ENCODE measurements around the gene LRP2.
"Not testable (repeated sequence)": the region's sequence is repeated elsewhere in the genome, so short reads cannot be mapped to it uniquely, and the experiment has no call there.

LRP2 gene

DNA sequence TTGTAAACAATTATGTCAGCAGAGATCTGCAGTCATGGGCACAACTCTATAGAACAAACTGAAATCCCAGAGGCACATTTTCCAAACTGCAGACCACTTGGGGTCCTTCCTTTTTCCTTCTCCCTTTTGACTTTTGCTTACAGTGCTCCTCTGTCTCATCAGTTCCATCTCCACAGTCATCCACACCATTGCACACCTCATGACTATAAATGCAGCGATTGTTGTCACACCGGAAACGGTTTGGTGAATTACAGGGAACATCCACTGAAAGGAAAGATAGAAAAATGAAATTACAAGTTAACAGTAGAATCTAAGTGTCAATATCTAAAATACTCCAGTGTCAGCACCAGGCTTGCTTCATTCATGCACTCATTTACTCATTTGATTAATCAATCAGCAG is 196.5 kb downstream of the LRP2 start:
- DNase-seq, result no peak

DNA sequence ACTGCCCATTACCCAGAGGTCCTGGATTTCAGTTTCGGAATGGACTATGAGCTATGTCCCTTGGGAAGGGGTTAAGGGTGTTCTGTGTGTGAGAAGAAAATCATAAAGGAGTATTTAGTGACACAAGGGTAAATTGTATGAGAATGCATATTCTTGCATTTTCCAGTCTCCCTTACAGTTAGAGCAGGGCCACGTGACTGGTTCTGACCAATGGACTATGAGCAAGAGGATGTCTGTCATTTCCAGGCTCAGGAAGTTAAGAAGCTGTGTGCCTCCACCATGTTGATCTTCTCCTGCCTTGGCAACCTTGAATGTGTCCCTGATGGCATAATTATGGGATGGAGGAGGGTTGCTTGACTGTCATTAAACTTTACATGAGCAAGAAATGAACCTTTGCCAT is 198.0 kb downstream of the LRP2 start:
- no peak for DNase-seq

DNA sequence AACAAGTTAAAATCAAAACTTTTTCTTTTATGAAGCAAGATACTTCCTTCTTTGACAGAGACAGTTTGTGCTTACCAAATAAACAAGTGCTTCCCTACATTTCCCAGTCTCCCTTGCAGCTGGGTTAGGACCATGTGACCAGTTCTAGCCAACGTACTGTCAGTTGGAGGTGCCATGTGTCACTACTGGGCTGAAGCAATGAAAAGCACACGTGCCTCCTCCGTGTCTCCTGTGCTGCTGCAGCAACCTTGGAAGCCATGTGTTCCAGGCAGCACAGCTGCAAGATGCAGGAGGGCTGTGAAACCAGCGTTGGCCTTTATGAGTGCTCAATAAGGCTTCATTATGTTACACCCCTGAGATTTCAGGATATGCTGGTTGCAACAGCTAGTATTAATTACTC is 199.7 kb downstream of the LRP2 start:
- DNase-seq, result no peak

DNA sequence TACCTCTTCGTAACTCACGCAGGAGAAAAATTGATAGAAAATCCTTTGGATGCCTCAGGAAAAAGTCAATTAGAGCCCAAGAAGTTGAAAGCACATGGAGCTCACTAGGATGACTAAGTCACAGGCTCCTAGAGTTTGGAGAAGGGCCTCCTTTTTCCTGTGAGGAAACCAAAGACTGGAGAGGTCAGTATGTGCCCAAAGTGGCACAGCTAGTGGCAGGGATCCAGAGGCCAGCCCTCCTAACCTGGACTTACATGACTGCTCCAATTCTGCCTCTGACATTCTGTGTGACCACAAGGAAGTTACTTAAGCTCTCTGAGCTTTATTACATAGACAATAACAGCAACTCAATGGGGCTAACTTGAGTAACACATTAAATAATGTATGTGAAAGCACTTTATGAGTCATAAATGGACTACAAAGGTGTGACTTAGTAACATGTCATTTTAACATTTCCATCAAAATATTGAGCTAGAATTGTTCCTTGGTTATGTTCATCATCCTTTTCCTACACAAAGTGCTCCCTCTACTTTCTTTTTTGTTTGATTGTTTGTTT is 201.3 kb downstream of the LRP2 start:
- no peak for DNase-seq

DNA sequence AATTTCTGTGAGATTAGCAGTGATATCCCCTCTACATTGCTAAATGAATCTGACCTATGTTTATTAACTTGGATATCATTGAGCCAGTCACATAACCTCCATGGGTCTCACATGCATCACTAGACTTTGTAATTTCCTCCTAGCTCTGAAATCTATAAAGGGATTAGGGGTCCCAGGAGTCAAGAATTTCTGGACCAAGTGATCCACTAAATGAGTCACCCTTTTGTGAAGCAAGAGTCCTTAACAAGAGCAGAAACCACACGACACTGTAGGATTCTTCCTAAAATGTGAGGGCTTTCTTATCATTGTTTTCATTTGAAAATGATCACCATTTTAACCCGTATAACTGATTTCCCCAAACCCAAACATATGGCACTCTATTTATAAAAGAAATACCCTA is 202.6 kb downstream of the LRP2 start:
- no peak for DNase-seq

DNA sequence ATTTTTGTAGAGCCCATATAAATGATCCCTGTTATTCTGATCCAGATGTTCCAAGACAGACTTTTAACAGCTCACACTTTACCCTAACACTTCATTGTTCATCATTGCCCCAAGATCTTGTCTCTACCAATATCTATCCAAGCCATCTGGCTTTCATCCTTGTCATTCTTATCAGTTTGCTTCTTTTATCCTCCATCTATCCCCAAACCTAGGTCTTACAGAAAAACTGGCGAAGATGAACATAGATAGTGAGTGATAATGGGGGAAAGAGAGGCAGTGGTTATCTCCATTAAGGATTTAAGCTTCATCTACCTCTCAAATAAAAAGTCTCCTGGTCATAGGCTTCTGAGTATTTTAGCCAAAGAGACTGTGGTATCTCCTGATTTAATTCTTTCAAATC is 203.5 kb downstream of the LRP2 start:
- DNase-seq, result no peak

DNA sequence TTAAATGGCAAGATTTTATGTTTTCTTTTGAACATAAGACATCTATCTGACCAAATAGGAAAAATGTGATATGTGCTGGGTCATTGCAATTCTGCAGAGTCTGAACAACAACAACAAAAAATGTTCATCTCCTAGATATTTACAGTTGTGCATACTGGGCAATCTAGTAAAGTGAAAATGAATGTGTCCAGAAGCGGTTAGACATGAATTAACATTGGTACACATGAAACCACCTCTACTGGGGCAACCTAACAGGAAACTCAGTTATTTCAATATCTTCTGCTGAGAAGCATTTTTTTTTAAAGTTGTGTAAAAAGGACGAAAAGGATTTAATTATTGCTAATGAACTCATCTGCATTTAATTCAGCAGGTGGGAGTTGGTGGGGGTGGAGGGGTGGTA is 216.1 kb downstream of the LRP2 start:
- DNase-seq, result no peak

DNA sequence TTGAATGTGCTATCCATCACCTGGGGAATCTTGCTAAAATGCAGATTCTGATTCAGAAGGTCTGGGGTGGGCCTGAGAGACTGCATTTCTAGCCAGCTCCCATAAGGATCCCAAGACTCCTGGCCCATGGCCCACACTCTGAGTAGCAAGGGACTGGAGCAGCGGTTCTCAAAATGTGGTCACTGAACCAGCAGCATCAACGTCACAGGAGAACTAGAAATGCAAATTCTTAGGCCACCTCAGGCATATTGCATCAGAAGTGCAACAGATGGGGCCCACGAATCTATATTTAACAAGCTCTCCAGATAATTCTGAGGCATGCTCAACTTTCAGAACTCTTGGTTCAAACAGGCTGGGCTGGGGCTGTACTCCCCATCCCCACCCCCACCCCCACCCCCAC is 218.3 kb downstream of the LRP2 start:
- no peak for DNase-seq

DNA sequence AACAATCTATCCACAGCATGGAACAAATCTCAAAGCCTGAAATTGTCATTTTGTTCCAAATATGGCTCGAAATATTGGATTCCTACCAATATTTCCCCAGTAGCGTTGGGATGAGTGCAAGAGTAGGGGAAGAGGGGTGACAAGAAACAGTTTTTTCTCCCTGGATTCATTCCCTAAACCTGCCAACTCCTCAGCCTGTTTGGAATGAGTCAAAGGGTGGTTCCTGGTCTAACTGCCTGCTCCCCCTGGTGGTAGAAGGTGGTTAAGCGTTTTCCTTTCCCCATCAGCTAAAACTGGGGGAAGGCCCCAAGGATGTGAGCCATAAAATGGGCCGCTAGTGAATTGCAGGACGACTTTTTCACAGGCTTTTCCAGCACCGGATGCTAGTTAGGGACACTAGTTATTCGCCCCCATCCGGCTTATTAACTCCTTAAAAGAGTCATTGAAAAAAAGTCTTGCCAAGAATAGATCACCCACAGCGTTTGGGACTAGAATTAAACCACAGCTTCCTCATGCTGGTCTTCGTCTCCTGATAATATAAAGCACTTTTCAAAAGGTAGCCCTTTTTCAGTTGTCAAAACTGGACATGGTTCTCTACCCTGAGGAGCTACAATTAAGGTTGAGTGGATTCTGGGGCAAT is 220.5 kb downstream of the LRP2 start:
- DNase-seq, result peak; percentile 72

DNA sequence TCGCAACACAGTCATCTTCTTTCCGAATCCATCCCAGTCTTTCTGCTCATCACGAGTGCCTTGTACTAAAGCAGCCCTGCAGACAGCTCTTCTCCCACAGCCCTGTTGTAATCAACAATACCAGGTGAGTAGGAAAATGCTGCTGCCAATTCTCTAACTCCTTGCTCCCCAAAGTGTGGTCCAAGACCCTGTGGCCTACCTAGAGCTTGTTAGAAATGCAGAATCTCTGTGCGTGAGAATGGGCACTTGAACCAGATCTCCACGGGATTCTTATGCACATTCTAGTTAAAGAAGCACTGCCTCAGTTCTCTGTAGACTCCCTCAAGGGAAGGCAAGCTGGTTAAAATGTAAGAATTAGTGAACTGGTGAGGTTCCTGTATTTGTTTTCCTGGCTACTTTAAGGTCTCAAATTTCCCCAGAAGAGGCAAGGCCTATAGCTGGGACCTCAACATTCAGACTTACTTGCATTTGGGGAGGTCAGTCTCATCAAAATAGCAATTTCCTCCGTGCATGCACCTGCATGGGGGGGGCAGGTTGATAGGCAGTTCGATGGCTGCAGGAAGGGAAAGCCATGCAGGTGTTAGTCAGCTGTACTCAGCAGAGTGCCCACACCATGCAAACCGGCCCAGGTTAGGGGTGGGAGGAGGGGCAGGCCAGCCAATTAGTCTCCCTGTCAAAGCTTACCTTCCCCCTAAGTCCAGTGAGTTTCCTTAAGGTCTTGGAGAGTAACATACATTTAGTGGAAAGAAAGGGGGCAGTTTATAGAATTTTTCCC is 222.2 kb downstream of the LRP2 start:
- no peak for DNase-seq

DNA sequence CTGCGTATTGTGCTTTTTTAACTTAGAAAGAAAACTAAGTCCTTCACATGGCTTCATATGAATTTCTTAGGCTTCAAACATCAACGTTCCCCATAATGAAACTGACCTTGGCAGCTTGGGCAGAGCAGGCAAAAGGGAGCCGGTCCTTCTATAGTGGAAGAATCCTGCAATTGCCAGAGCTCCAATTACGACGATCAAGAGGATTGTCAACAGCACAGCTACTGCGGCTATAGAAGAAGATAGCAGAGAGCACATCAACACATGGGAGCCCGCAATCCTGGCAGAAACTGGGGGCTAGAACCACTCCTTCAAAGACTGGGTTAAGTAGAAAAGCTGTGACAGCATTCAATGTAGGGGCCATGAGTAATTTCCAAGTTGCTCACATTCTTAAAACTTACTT is 223.2 kb downstream of the LRP2 start:
- DNase-seq, result no peak

DNA sequence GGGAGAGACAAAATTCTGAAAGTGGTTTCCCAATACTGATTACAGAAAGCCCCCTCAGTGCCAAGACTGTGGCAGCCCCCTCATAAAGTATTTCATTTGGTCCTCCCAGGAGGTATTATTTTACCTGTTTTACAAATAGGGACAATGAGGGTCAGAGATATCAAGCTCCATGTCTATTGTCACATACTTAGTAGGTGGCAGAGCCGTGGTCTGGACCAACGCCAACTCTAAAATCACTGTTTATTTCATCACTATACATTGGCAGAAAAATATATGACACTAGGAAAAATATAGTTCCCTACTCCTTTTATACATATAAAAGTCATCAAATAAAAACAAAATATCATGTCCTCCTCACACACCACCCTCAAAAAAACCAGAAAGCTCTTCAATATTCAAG is 224.4 kb downstream of the LRP2 start:
- no peak for DNase-seq

DNA sequence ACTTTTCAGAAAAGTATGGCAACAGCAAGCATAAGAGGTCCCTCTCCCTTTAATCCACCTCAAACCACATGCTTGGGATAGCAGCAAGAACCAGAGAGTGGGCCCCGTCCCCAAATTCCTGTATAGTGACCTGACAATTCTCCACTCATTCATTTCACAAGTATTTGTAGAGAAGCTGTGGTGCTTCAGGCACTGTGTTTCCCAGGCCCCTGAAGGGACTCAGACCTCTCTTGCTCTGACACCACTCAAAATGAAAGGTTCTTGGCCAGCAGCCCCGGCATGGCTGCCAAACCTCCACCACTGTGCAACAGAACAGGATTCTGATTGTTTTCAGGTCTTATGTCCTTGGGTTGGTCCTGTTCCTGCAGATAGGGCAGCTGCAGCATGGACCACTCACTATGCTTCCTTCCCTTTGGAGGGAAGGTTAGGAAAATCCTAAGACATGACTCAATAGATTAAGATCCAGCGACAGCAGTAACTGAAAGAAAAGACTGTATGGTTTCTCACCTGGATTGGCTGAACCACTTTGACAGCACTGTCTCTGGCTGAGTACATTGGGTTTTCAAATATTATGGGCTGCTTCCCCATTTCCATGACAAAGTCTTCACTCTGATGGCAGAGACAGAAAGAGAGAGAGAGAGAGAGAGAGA is 225.3 kb downstream of the LRP2 start:
- no peak for DNase-seq

DNA sequence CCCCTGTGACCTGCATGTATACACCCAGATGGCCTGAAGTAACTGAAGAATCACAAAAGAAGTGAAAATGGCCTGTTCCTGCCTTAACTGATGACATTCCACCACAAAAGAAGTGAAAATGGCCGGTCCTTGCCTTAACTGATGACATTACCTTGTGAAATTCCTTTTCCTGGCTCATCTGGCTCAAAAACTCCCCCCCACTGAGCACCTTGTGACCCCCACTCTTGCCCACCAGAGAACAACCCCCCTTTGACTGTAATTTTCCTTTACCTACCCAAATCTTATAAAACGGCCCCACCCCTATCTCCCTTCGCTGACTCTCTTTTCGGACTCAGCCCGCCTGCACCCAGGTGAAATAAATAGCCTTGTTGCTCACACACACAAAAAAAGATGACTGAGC is 225.9 kb downstream of the LRP2 start:
- DNase-seq, result not testable (repeated sequence)

DNA sequence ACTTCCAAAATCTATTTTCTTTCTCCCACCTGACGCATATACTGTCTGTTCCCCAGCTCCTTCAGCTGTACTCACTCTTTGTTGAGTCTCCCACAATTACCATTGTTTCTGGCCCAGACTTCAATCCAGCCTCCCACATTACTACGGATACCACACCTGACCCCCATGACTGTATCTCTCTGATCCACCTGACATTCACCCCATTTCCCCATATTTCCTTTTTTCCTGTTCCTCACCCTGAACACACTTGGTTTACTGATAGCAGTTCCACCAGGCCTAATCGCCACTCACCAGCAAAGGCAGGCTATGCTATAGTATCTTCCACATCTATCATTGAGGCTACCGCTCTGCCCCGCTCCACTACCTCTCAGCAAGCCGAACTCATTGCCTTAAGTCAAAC is 228.1 kb downstream of the LRP2 start:
- not testable (repeated sequence) for DNase-seq

DNA sequence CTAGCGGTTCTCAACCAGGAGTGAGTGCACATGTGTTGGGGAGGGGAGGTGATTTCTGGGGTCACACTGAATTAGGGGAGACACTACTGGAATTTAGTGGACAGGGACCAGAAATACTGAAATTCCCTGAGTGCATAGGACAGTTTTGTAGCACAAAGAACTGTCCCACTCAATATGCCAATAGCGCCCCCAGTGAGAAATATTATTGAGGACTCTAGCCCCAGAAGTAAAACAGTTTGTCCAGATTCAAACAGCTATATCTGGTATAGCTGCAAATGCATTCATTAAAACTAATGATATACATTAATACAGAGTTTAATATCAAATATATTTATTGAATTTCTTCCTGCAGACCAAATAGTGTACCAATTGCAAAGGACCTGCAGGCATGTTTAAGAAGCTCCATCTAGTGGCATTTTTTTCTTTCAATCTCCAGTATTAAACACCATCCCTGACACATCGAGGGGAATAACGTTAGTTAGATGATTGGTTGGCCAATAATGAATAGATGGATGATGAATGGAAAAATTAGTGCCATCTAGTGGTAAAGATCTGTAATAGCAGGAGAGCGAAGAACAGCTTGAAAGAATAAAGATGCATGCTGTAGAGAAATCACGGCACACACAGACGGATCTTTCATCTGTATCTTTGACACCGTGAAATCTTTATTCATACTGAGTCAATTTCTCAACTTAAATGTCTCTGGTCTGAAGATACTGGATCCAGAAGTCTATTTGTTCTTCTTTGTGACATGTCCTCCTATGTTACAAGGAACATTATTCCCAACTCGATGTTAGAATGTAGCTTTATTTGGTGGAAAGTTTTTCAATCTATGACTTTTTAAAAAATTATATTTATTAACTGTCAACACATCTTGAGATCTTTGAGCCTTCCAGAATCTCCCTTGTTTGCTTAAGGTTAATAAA is 230.5 kb downstream of the LRP2 start:
- no peak for DNase-seq

DNA sequence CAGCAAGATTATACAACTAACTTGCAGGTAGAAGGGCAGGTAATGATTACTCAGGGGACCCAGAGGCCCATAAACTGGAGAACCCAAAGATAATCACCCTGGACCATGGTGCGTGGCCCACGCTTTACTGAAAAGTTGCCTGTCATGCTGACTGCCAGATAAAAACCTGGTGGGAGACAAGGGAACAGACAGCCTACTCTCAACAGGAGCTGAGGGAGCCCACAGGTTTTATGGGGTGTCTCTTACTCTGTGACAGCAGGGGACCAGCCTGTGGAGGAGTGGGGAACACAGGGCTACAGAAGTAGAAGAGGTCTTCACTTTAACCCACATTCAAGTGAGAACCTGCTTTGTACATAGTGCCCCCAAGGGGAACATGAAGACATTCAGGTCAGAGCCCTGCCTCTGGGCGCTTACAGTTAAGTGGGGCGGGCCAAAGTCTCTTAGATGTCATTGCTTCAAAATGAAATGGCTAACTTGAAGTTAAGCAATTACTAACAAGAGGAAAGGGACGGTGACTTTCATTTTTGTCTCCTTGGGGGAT is 232.6 kb downstream of the LRP2 start:
- no peak for DNase-seq

DNA sequence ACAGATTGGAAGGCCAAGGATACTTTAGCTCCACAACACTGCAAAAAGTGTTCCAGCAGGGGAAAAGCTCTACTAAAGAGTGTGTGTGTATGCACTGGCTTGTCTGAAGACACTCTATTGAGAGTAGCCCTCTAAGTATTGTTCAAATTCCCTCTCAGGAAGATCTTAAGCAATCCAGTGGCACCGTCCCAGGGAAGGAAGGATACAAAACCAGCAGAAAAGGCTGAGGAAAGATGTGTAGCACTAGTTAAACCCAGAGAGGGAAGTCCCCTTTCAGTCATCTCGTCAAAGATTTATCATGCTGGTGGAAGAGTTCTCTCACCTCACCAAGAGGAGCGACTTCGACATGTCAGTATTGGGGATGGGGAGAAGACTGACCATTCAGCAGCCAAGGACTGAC is 242.5 kb downstream of the LRP2 start:
- DNase-seq, result no peak

DNA sequence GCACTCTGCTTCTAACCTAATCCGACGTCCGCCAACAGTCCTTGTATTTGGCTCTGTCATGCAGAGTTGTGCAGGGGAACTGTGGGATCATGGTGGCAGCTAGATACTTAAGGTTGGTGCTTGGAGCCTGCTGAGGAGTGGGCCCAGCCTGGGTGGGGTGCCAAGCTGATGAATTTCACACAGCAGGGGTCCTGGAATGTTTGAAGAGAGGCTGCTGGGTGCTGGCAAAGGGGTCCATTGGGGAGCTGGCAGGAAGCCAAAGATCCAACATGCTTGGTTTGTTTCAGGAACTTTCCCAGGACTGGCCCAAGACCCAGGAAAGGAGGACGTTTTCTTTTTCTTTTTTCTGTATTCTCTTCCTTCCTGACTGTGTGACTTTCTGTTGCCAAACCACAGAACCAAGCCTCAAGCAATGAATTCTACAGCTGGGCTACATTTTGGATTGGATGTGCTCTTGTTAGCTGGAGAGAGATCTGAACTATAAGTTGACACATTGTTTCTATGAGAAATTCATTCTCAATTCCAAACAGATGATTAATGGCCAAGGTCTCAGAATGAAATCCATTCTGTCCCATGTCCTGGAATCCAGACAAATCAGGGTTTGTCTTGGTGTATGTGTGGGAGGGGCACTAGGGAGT is 243.1 kb downstream of the LRP2 start:
- DNase-seq, result no peak

DNA sequence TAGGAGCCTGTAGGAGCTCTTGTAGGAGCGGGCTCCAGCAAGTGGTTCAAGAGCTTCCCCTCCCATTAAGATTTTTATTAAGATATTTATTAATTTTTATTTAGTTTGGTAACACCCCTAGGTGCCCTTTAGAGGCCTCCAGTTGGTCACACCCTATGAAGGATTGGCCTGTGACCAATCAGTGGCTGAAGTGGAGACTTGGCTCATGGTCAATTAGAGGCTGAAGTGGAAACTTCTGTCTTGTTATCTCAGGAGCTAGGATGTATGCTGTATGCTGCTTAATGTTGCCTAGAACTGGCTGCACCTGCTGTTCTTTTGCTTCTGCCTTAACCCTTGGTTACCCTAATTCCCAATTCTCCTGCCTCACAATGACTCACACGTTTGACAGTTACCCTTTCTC is 244.3 kb downstream of the LRP2 start:
- DNase-seq, result no peak

DNA sequence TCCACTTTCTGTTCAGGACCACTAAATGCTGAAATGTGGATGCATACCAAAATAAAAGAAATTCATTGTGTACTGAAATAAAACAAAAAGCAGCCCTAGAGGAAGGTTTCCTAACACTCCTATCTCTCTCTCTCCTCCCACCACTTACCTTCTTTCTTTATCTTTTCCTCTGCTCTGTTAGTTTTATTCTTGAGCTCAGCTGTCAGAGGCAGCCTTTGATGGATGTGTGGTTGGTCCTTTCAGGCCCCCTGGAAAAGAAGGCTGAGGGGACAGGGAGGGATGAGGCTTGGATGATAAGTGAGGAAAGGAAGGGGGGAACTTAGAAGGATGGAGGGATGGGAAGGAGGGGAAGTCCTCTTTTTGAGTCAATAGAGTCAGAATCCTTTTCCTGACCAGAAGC is 245.3 kb downstream of the LRP2 start:
- DNase-seq, result no peak

DNA sequence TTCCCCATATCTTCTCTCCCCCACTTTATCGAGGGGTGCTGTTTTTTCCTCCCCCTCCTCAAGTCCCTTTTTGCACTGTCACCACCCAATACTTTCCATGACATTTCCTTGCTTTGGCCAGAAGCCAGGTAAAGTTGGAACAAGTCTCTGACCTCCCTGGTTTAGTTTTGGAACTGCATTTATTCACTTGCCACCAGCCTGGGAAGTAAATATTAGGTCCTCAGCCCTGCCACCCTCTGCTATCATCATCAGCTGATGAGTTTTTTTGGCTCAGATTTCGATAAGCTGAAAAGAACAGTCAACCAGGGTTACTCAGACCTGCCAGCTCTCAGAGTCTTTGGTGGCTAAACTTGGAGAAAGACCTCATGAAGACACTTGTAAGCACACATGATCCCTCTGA is 246.0 kb downstream of the LRP2 start:
- DNase-seq, result no peak

Data from stimulated activated CD4-positive, alpha-beta T cell treated with anti-CD3 and anti-CD28 coated beads, Interleukin-4, amount 100 ng/mL, for 24 hours (primary cell).